Measurements from ENCODE around the gene PPARGC1A.
A peak's percentile ranks its signal among the peaks of the same experiment; 100 is the strongest.

PPARGC1A gene, protein sequence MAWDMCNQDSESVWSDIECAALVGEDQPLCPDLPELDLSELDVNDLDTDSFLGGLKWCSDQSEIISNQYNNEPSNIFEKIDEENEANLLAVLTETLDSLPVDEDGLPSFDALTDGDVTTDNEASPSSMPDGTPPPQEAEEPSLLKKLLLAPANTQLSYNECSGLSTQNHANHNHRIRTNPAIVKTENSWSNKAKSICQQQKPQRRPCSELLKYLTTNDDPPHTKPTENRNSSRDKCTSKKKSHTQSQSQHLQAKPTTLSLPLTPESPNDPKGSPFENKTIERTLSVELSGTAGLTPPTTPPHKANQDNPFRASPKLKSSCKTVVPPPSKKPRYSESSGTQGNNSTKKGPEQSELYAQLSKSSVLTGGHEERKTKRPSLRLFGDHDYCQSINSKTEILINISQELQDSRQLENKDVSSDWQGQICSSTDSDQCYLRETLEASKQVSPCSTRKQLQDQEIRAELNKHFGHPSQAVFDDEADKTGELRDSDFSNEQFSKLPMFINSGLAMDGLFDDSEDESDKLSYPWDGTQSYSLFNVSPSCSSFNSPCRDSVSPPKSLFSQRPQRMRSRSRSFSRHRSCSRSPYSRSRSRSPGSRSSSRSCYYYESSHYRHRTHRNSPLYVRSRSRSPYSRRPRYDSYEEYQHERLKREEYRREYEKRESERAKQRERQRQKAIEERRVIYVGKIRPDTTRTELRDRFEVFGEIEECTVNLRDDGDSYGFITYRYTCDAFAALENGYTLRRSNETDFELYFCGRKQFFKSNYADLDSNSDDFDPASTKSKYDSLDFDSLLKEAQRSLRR

DNA sequence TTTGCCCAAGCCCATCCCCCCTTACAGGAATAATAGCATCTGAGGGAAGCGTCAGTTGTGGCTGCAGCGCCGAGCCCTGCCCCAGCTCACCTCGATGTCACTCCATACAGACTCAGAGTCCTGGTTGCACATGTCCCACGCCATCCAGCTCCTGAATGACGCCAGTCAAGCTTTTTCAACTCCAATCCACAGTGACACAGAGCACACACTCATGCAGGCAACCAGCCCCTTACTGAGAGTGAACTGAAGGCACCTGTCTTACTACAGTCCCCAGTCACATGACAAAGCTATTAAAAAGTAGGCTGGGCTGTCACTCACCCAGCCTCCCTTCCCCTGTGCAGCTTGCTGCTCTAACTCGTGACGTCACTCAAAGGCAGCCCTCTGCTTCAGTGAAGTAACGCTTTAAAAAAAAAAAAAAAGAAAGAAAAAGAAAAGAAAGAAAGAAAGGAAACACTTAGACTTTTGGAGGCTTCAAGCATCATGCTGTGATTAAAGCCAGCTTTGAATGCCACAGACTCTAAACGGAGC, at the start of gene PPARGC1A:
Gene PPARGC1A, minus strand, starts transcription at position 234 of the 528 bp plus-strand sequence. Its CDS starts 90 bp downstream, at position 144.
- Histone ChIP-seq H3K9ac (ENCODE audit: low read length in 2 of 2) (peak within 1 kb of the TSS; percentile 63 to 81), H3K4me3 (ENCODE audit: low read length in 2 of 2) (peak within 1 kb of the TSS; percentile 83 to 85), H3K9me3 (ENCODE audit: control insufficient read depth in 2 of 2, low read length in 2 of 2) (no peaks in the 10 kb centered on the region), H3K27me3 (ENCODE audit: control insufficient read depth in 1 of 2, insufficient read depth in 2 of 2, low read length in 2 of 2) (no peaks in the 10 kb centered on the region), H3K27ac (ENCODE audit: low read length) (peak within 1 kb of the TSS; percentile 81), H3K36me3 (ENCODE audit: control insufficient read depth in 2 of 2, insufficient read depth in 2 of 2, low read length in 2 of 2) (no peaks in the 10 kb centered on the region), H3K4me1 (ENCODE audit: control insufficient read depth, insufficient read depth, low read length) (peaks cover 13% of the 10 kb centered on the region)

DNA sequence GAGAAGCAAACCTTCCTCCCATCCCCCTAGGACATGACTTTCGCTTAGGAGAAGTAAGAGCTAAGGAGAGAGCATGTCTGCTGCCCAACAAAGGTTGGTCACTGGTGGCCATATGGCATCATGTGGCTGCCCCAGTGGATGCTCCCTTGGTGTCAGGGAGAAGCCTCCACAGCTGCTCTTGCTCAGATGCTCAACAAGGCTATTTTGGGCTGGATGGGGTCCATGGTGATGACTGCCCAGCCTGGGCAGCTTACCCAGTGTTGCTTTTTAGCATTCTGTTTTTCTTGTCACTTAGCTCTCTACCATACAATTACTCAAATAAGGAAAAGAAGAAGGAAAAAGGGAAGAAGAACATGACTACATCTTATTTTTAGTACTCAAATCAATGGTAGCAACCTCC, 48.9 kb upstream of the PPARGC1A start:
- H3K9me3 ChIP-seq (ENCODE audit: control insufficient read depth in 2 of 2, low read length in 2 of 2) = no peaks in the 10 kb centered on the region
- H3K27ac ChIP-seq (ENCODE audit: low read length) = no peak overlapping the region

DNA sequence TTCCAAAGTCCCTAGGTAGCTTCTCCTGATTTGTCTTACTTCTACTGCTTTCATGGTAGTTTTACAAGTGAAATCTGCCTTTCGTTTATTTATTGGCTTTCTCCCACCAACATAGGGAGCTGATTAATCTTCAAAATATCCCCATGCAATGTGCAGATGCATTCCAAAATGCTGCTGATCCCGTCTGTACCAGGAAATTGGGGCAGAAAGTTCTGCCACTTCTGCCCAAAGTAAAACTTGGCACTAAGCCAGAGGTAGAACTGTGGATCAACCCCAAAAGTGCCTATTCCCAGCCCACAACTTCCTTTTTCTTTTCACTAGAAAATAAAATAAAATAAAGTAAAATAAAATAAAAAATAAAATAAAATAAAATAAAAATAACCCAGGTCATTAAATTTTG, 47.3 kb upstream of the PPARGC1A start:
- Histone ChIP-seq H3K9me3 (ENCODE audit: control insufficient read depth in 2 of 2, low read length in 2 of 2) (no peaks in the 10 kb centered on the region), H3K27ac (ENCODE audit: low read length) (no peak overlapping the region), H3K9ac (ENCODE audit: low read length in 2 of 2) (no peak overlapping the region), H3K4me1 (ENCODE audit: control insufficient read depth, insufficient read depth, low read length) (peaks cover 5% of the 10 kb centered on the region), H3K27me3 (ENCODE audit: control insufficient read depth in 1 of 2, insufficient read depth in 2 of 2, low read length in 2 of 2) (no peaks in the 10 kb centered on the region), H3K36me3 (ENCODE audit: control insufficient read depth in 2 of 2, insufficient read depth in 2 of 2, low read length in 2 of 2) (no peaks in the 10 kb centered on the region), H3K4me3 (ENCODE audit: low read length in 2 of 2) (no peak overlapping the region)

More for the DNA sequence above, 48.9 kb upstream of the PPARGC1A start:
- Histone ChIP-seq H3K4me3 (ENCODE audit: low read length in 2 of 2) (no peak overlapping the region), H3K27me3 (ENCODE audit: control insufficient read depth in 1 of 2, insufficient read depth in 2 of 2, low read length in 2 of 2) (no peaks in the 10 kb centered on the region), H3K4me1 (ENCODE audit: control insufficient read depth, insufficient read depth, low read length) (peaks cover 5% of the 10 kb centered on the region), H3K36me3 (ENCODE audit: control insufficient read depth in 2 of 2, insufficient read depth in 2 of 2, low read length in 2 of 2) (no peaks in the 10 kb centered on the region), H3K9ac (ENCODE audit: low read length in 2 of 2) (no peak overlapping the region)

DNA sequence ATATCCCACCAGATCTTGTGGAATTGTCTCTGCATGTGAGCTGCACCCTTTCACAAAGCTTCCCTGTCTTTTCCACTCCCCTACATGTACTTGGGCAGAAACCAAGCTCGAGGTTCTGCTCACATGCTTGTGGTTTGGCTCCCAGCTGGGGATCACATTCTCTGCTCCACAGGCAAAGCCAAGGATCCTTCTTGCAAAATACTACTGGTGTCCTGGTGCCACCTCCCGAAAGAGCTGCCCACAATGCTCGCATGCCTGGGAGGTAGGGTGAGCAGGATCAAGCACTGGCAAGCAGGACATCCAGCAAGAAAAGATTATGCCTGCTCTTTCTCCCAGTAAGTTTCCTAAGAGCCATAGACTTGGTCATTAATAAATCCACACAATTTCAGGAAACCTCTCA, 45.1 kb upstream of the PPARGC1A start:
- no peak overlapping the region for H3K4me3 ChIP-seq (ENCODE audit: low read length in 2 of 2)
- H3K27ac ChIP-seq (ENCODE audit: low read length) = no peak overlapping the region
- no peaks in the 10 kb centered on the region for H3K36me3 ChIP-seq (ENCODE audit: control insufficient read depth in 2 of 2, insufficient read depth in 2 of 2, low read length in 2 of 2)
- H3K9me3 ChIP-seq (ENCODE audit: control insufficient read depth in 2 of 2, low read length in 2 of 2) = no peaks in the 10 kb centered on the region
- peaks cover 9% of the 10 kb centered on the region for H3K4me1 ChIP-seq (ENCODE audit: control insufficient read depth, insufficient read depth, low read length)
- no peaks in the 10 kb centered on the region for H3K27me3 ChIP-seq (ENCODE audit: control insufficient read depth in 1 of 2, insufficient read depth in 2 of 2, low read length in 2 of 2)
- no peak overlapping the region for H3K9ac ChIP-seq (ENCODE audit: low read length in 2 of 2)

DNA sequence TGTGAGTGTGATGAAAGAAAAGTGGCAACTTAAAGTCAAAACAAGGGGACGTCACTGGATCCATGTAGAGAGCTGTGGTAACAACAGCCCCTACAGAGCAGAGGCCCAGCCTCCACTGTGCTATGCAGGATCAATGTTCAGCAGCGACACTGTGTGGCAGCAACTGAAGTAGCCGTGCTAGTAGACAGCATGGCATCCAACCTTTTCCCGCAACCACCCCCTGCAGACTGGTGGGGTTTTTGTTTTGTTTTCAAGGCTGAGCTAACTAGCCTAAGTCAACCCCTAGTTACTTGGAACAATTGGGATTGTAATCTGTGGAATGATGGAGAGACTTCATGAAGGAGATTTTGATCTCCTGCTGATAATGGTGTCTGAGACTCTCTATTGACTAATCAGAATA, 44.4 kb upstream of the PPARGC1A start:
- Histone ChIP-seq H3K27me3 (ENCODE audit: control insufficient read depth in 1 of 2, insufficient read depth in 2 of 2, low read length in 2 of 2) (no peaks in the 10 kb centered on the region), H3K9ac (ENCODE audit: low read length in 2 of 2) (no peak overlapping the region), H3K27ac (ENCODE audit: low read length) (no peak overlapping the region), H3K9me3 (ENCODE audit: control insufficient read depth in 2 of 2, low read length in 2 of 2) (no peaks in the 10 kb centered on the region), H3K4me1 (ENCODE audit: control insufficient read depth, insufficient read depth, low read length) (peaks cover 9% of the 10 kb centered on the region), H3K36me3 (ENCODE audit: control insufficient read depth in 2 of 2, insufficient read depth in 2 of 2, low read length in 2 of 2) (no peaks in the 10 kb centered on the region), H3K4me3 (ENCODE audit: low read length in 2 of 2) (no peak overlapping the region)

DNA sequence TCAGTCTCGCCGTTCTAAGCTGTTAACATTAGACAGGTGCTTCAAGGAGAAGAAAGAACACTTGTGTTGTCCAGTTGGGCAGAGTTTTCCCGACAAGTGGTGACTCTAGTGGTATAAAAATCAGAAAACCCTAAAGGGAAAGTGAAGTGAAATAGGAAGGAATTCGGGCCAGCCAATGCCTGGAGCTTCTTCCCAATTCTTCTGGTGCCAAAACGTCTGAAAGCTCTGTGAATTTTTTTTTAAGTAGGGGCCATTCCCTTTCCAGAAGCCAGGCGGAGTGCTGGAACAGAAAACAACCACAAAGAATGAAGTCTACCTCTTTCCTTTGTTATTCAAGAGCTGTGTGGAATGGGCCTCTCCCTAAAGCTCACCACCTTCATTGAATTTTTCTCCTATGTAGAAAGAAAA, 43.1 kb upstream of the PPARGC1A start:
- H3K9me3 ChIP-seq (ENCODE audit: control insufficient read depth in 2 of 2, low read length in 2 of 2) = no peaks in the 10 kb centered on the region
- peaks cover 9% of the 10 kb centered on the region for H3K4me1 ChIP-seq (ENCODE audit: control insufficient read depth, insufficient read depth, low read length)
- no peak overlapping the region for H3K9ac ChIP-seq (ENCODE audit: low read length in 2 of 2)
- H3K4me3 ChIP-seq (ENCODE audit: low read length in 2 of 2) = no peak overlapping the region
- no peaks in the 10 kb centered on the region for H3K27me3 ChIP-seq (ENCODE audit: control insufficient read depth in 1 of 2, insufficient read depth in 2 of 2, low read length in 2 of 2)
- no peaks in the 10 kb centered on the region for H3K36me3 ChIP-seq (ENCODE audit: control insufficient read depth in 2 of 2, insufficient read depth in 2 of 2, low read length in 2 of 2)
- no peak overlapping the region for H3K27ac ChIP-seq (ENCODE audit: low read length)

DNA sequence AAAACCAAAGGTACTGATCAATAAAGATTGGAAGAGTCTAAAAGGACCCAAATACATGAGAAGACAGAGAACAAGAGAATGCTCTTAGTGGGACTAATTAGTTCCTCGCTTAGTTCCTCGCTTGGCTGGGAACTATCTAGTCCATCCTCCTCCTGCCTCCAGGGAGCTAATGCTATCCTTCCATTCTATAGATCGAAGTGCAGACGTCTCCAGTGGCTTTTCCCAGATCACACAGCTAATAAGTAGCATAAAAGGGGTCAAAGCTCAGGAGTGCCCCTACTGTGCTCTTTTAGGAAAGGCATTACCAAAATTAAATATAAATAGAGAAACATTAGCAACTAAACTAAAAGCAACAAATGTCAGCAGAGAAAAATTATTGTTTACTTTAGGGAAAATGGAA, 42.3 kb upstream of the PPARGC1A start:
- Histone ChIP-seq H3K27ac (ENCODE audit: low read length) (no peak overlapping the region), H3K4me1 (ENCODE audit: control insufficient read depth, insufficient read depth, low read length) (peaks cover 9% of the 10 kb centered on the region), H3K36me3 (ENCODE audit: control insufficient read depth in 2 of 2, insufficient read depth in 2 of 2, low read length in 2 of 2) (no peaks in the 10 kb centered on the region), H3K4me3 (ENCODE audit: low read length in 2 of 2) (no peak overlapping the region), H3K9ac (ENCODE audit: low read length in 2 of 2) (no peak overlapping the region), H3K9me3 (ENCODE audit: control insufficient read depth in 2 of 2, low read length in 2 of 2) (no peaks in the 10 kb centered on the region), H3K27me3 (ENCODE audit: control insufficient read depth in 1 of 2, insufficient read depth in 2 of 2, low read length in 2 of 2) (no peaks in the 10 kb centered on the region)

DNA sequence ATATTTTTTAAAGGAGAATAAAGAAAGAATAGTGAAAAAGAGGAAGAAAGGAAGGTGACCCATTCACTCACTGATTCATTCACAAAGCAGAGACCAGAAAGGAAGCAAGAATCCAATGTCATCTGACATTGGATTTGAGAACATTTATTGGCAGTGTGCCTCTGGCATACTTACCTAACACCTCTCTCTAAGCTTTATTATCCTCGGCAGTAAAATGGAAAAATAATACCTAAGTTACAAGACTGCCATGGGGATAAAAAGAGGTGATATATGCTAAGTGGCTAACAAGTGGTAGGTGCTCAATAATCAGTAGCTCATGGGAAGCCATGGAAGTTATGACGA, 41.6 kb upstream of the PPARGC1A start:
- no peak overlapping the region for H3K27ac ChIP-seq (ENCODE audit: low read length)
- H3K27me3 ChIP-seq (ENCODE audit: control insufficient read depth in 1 of 2, insufficient read depth in 2 of 2, low read length in 2 of 2) = no peaks in the 10 kb centered on the region
- H3K4me3 ChIP-seq (ENCODE audit: low read length in 2 of 2) = no peak overlapping the region
- no peaks in the 10 kb centered on the region for H3K36me3 ChIP-seq (ENCODE audit: control insufficient read depth in 2 of 2, insufficient read depth in 2 of 2, low read length in 2 of 2)
- peaks cover 9% of the 10 kb centered on the region for H3K4me1 ChIP-seq (ENCODE audit: control insufficient read depth, insufficient read depth, low read length)
- H3K9ac ChIP-seq (ENCODE audit: low read length in 2 of 2) = no peak overlapping the region
- H3K9me3 ChIP-seq (ENCODE audit: control insufficient read depth in 2 of 2, low read length in 2 of 2) = no peaks in the 10 kb centered on the region

DNA sequence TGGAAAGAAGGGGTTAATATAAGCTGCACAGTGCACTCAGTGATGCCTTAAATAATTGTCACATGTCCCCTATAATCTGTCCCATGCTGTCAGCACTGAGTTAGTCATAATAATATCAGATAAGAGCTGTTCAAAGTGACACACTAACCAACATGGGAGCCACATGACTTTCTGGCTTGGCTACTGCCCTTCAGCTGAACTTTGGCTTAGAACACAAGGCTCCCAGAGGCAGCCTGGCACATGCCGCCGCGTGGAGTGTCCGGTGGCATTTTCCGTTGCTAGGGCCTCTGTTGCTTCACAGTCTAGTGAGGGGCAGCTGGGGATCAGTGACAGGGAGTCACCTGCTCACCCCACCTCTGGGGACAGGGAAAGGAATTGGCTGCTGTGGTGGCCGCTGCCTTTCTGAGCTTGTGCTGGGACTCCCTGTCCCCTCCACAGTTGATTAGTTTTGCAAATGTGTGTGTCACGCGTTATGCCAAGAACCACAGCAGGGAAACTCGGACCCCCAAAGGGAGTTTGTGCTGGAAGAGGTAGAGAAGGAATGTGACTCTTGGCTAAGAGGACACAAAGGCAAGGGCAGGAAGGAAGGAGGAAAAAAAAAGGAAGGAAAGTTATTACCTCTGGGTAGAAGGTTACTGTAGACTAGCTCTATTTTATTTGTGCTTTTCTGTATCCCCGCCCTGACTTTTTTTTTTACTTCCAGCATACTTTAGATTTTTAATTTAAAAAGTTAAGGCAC, 41.1 kb upstream of the PPARGC1A start:
- Histone ChIP-seq H3K27ac (ENCODE audit: low read length) (no peak overlapping the region), H3K9ac (ENCODE audit: low read length in 2 of 2) (no peak overlapping the region)

DNA sequence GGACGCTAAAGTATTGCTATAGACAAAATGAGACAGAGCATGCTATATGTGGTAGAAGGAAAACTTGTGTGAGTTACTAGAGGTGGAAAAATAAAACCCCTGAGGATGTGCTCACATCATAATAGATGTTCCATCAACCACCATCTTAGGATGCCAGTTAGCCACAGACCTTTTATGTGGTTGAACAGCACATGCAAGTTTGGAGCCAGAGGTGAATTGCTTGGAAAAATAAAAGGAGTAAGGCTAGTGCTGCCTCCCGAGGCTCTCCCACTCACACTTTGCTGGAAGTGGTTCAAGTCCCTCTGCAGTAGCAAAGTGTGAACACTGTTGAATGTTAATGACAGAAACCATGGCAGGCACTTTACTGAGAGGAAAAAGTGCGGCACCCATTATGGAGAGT, 39.4 kb upstream of the PPARGC1A start:
- H3K9me3 ChIP-seq (ENCODE audit: control insufficient read depth in 2 of 2, low read length in 2 of 2) = no peaks in the 10 kb centered on the region
- H3K36me3 ChIP-seq (ENCODE audit: control insufficient read depth in 2 of 2, insufficient read depth in 2 of 2, low read length in 2 of 2) = no peaks in the 10 kb centered on the region
- H3K27me3 ChIP-seq (ENCODE audit: control insufficient read depth in 1 of 2, insufficient read depth in 2 of 2, low read length in 2 of 2) = no peaks in the 10 kb centered on the region
- H3K4me3 ChIP-seq (ENCODE audit: low read length in 2 of 2) = no peak overlapping the region
- H3K27ac ChIP-seq (ENCODE audit: low read length) = no peak overlapping the region
- peaks cover 8% of the 10 kb centered on the region for H3K4me1 ChIP-seq (ENCODE audit: control insufficient read depth, insufficient read depth, low read length)
- no peak overlapping the region for H3K9ac ChIP-seq (ENCODE audit: low read length in 2 of 2)

More for the DNA sequence above, 41.1 kb upstream of the PPARGC1A start:
- H3K4me3 ChIP-seq (ENCODE audit: low read length in 2 of 2) = no peak overlapping the region
- H3K27me3 ChIP-seq (ENCODE audit: control insufficient read depth in 1 of 2, insufficient read depth in 2 of 2, low read length in 2 of 2) = no peaks in the 10 kb centered on the region
- H3K4me1 ChIP-seq (ENCODE audit: control insufficient read depth, insufficient read depth, low read length) = peaks cover 9% of the 10 kb centered on the region
- no peaks in the 10 kb centered on the region for H3K9me3 ChIP-seq (ENCODE audit: control insufficient read depth in 2 of 2, low read length in 2 of 2)
- no peaks in the 10 kb centered on the region for H3K36me3 ChIP-seq (ENCODE audit: control insufficient read depth in 2 of 2, insufficient read depth in 2 of 2, low read length in 2 of 2)
